SH-SY5Y (cell line): ENCODE measurements around the gene PAPSS2.

ENCODE experiments used
- GATA2 ChIP-seq: IDR thresholded peaks from 2 replicates; pipeline ENCODE4 v1.6.1; 2011; ENCODE audit warnings: mild to moderate bottlenecking, low read depth, low read length
- GATA3 ChIP-seq: IDR thresholded peaks from 2 replicates; pipeline ENCODE4 v1.6.1; 2011; ENCODE audit warnings: low read depth, mild to moderate bottlenecking, low read length, moderate library complexity

The PAPSS2 gene

GRCh38 chr10:87636313-87636915 lies 23.3 kb upstream of the PAPSS2 start:
- TF ChIP-seq GATA2 (no peak), GATA3 (no peak)

GRCh38 chr10:87639493-87639892 lies 20.2 kb upstream of the PAPSS2 start:
- TF ChIP-seq GATA2: no peak

GRCh38 chr10:87640043-87640442 lies 19.6 kb upstream of the PAPSS2 start:
- no peak for TF ChIP-seq GATA3
- no peak for TF ChIP-seq GATA2

GRCh38 chr10:87642486-87642885 lies 17.2 kb upstream of the PAPSS2 start:
- TF ChIP-seq GATA2 (no peak), GATA3 (no peak)

- TF ChIP-seq GATA2 (no peak), GATA3 (no peak)
These were observed 16.7 kb upstream of the PAPSS2 start for GRCh38 chr10:87642988-87643387.

- no peak for TF ChIP-seq GATA3
- TF ChIP-seq GATA2: no peak
These were observed 15.8 kb upstream of the PAPSS2 start for GRCh38 chr10:87643920-87644319.

GRCh38 chr10:87646192-87646909 lies 13.3 kb upstream of the PAPSS2 start:
- no peak for TF ChIP-seq GATA2

GRCh38 chr10:87646935-87647334 lies 12.7 kb upstream of the PAPSS2 start:
- TF ChIP-seq GATA3: no peak
- TF ChIP-seq GATA2: no peak

- TF ChIP-seq GATA3 (no peak), GATA2 (no peak)
These were observed 8.7 kb upstream of the PAPSS2 start for GRCh38 chr10:87650838-87651589.

GRCh38 chr10:87651801-87652200 lies 7.9 kb upstream of the PAPSS2 start:
- TF ChIP-seq GATA3 (no peak), GATA2 (no peak)

GRCh38 chr10:87652261-87652660 lies 7.4 kb upstream of the PAPSS2 start:
- TF ChIP-seq GATA3 (no peak), GATA2 (no peak)

GRCh38 chr10:87654212-87654611 lies 5.5 kb upstream of the PAPSS2 start:
- TF ChIP-seq GATA3: no peak
- no peak for TF ChIP-seq GATA2

GRCh38 chr10:87656431-87657072 lies 3.1 kb upstream of the PAPSS2 start:
- TF ChIP-seq GATA2 (no peak), GATA3 (no peak)

- TF ChIP-seq GATA2 (no peak), GATA3 (no peak)
These were observed 2.3 kb upstream of the PAPSS2 start for GRCh38 chr10:87657371-87657770.
